CD1c-positive myeloid dendritic cell (primary cell): ENCODE results near the gene ARL17A.
"Not testable (repeated sequence)": the region's sequence is repeated elsewhere in the genome, so short reads cannot be mapped to it uniquely, and the experiment has no call there.

Experiments used
- DNase-seq: peaks from one replicate; pipeline ENCODE4 v3.0.0-alpha.2; 2016; ENCODE audit errors: extremely low spot score

The ARL17A gene

DNA sequence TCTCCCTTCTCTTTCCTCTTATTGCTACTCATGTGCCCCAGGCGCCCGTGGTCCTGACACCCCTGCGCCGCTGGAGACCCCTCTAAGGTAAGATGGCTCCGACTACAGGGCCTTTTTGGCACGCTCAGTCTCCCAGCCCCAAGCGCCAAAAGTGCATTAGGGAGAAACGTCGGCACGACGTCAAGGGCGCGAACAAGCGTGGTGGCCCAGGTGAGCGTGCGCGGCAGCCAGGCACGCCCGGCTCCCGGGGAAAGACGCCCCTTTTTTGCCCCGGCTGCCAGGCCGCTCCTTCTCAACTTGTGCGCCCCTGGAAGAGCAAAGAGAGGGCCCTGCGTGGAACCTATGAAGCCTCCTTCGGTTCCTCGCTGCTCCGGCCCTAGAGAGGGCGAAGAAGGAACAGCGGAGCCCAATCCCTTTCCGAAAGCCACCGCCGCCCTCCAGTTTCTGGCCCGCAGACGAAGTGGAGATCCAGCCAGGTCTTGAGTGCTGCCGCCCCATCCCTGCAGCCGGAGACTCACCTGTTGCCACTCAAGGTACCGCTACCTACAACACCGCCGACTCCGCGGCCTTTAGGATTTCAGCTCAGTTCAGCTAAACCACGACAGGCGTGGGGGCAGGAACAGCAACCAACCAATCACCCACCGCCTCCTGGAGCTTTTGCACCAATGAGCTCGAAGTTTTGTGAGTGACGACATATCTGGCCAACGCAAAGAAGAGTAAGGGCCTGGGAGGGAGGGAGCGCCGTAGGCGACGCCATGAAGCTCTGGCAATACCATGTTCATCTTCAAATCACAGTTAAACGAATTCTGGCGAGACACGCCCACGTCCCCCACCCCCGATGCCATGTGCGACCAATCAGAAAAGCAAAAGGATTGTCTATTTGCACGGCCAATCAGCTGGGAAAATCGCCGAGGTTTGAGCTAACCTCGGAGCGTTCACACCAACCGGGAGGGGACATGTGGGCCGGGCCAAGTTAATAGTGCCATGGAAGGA, at the start of gene ARL17A:
TSS of gene ARL17A (minus strand) at position 609 of the 993 bp plus-strand sequence. CDS start 3,369 bp downstream, outside the sequence.
- not testable (repeated sequence) for DNase-seq

DNA sequence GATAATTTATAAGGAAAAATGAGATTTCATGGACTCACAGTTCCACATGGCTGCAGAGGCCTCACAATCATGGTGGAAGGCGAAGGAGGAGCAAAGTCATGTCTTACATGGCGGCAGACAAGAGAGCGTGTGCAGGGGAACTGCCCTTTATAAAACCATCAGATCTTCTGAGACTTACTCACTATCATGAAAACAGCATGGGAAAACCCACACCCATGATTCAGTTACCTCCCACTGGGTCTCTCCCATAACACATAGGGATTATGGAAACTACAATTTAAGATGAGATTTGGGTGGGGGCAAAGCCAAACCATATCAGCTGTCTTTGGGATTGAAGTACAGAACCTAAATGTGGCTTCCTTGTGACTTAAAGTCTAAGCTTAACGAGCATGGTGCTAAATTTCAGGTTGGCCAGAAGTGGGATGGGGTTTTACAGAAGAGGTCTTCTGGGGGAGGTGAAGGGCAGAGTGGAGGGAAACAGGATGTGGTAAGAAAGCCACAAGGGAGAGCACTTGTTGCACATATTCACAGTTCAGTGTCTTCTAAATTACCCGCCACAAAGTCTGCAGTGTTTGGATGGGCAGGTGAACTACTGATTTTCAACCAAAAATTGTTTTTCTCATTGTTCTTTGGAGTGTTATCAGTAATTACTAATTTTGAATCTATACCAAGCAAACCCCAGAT, 49.4 kb upstream of the ARL17A start:
- DNase-seq, result not testable (repeated sequence)

GRCh38 chr17:46627452-46627851, 48.0 kb upstream of the ARL17A start:
- DNase-seq, result not testable (repeated sequence)

DNA sequence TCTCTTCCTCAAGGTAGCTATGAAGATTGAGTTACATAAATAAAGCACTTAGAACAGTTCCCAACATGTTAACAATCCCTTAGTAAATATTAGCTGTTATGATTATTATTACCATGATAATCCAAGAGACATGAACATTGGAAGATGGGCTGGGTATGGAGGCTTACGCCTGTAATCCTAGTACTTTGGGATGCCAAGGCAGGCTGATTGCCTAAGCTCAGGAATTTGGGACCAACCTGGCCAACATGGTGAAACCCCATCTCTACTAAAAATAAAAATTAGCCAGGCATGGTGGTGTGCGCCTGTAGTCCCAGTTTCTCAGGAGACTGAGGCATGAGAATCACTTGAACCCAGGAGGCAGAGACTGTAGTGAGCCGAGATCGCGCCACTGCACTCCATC, 45.2 kb upstream of the ARL17A start:
- DNase-seq, result not testable (repeated sequence)

GRCh38 chr17:46623790-46624189, 44.3 kb upstream of the ARL17A start:
- not testable (repeated sequence) for DNase-seq

- not testable (repeated sequence) for DNase-seq
Observed at GRCh38 chr17:46618975-46619374, 39.5 kb upstream of the ARL17A start.

GRCh38 chr17:46617121-46617520, 37.6 kb upstream of the ARL17A start:
- not testable (repeated sequence) for DNase-seq

- not testable (repeated sequence) for DNase-seq
Observed at GRCh38 chr17:46613876-46614275, 34.4 kb upstream of the ARL17A start.

GRCh38 chr17:46611304-46611703, 31.8 kb upstream of the ARL17A start:
- DNase-seq, result not testable (repeated sequence)

GRCh38 chr17:46603125-46603524, 23.6 kb upstream of the ARL17A start:
- DNase-seq, result not testable (repeated sequence)

GRCh38 chr17:46600767-46601166, 21.3 kb upstream of the ARL17A start:
- DNase-seq, result not testable (repeated sequence)

- DNase-seq, result not testable (repeated sequence)
Observed at GRCh38 chr17:46598344-46598931, 18.9 kb upstream of the ARL17A start.

DNA sequence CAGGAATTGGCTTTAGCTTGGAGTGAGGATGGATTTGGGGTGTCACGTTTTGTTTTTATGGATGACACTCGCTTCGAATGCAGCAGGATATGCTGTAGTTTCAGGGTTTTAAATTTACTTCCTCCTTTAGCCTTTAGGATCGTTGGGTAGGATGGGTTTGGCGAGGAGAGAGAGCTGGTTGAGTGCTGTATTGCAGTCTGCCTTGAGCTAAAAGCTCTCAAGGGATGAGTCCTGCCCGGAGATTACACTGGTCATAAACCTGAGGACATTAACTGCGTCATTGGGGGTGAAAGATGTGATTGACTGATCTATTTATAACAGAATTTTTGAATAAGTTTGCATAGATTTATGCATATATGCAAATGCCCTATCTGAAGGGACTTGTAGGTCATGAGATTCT, 11.8 kb upstream of the ARL17A start:
- not testable (repeated sequence) for DNase-seq

DNA sequence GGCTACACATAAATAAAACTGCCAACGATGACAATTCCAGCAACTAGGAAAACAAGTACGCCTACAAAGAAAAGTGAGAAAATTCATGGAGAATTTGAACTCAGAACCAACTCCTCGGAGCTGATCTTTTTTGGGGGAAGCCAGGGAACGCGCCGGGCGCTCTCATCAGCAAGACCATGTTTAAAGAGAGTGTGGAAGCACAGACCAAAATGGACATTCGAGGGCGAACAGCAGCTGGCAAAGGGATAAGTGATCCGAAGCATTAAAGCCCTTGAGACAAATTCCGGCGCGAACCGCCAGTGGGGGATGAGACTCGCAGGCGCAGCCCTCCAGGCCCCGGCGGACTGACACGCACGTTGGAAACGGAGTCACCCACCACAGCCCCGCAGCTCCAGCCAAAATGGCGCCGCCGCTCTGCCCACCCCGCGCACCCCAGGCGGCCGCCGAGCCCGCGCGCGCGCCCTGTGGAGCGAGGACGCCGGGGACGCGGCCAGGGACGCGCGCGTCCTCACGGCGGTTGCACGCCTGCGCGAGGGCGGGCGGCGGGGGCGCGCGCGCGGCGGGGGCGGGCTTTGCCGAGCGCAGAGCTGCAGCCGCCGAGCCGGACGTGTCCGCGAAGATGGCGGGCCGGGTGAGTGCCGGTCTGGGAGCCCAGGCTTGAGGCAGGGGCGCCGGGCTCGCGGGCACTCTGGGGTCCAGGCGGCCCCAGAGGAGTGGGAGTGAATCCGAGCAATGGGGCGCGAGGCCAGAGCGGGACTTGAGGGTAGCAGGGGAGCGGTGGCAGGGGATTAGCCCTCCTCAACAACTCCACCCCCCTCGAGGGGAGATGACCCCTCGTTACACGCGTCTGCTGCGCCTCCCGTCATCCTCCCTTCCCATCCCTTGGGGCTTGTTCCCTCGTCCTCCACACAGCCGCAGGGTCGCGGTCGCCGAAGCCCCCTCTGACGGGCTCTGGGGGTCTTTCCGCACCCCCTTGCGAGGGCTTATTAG, 11.0 kb upstream of the ARL17A start, which contains the start of gene NSF:
TSS of gene NSF (plus strand) at position 513 of the 990 bp plus-strand sequence. CDS start at position 620, 107 bp downstream.
- not testable (repeated sequence) for DNase-seq

- DNase-seq, result not testable (repeated sequence)
Observed at GRCh38 chr17:46585444-46585843, 6.0 kb upstream of the ARL17A start.

GRCh38 chr17:46580082-46580481, 591 bp upstream of the ARL17A start:
- not testable (repeated sequence) for DNase-seq

DNA sequence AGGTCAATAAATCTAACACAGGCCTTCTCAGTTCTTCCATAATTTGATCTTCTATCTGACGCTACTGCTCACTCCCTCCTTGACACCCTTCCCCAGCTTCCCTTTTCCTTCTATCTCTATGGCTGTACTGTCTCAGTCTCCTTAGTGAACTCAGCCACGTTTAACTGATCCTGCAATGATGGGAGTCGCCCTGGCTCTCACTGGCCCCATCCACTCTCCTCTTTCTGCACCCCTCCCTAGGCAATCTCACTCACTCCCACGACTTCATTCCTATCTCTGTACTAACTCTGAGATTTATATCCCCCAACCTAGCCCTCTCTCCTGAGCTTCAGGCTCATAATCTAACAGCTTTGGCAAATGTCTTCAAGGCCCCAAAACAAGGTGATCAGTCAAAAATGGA, 7.7 kb downstream of the ARL17A start:
- DNase-seq, result not testable (repeated sequence)

GRCh38 chr17:46566980-46567379, 12.5 kb downstream of the ARL17A start:
- DNase-seq, result not testable (repeated sequence)

GRCh38 chr17:46566284-46566683, 13.2 kb downstream of the ARL17A start:
- not testable (repeated sequence) for DNase-seq

DNA sequence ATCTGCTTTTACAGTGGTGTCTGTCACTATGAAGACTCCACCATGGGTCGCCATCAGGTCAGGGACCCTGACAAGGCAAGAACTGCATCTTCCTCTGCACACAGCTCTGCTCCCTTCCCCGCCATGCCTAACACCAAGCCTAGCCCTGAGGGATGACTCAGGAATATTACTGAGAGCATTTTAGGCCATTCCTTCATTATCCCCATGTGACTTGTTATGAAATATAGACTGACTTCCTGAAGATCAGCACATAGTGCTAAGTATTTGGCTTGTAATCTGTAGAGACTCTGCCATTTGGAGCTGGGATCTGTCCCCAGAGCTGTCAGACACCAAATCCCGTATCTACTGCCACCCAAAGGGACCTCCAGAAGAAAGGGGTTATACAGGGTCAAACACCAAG, 19.4 kb downstream of the ARL17A start:
- DNase-seq, result not testable (repeated sequence)

DNA sequence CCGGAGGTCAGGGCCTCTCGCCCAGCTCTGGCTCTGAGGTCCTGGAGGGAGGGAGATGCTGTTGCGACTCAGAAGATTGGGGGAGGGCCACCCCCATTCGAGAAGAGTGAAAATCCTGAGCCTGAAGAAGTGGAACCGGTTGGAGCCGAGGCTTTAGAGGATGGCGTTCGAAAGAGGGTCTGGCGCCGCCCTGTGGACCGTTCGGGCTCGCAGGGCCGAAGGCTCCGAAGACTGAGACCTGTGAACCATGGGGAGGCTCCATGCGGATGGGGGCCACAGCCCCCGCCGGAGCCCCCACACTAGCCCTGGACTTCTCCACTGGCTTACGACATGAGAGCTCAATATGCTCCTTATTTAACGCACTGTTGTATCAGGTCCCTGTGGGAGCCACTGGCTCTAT, 20.3 kb downstream of the ARL17A start:
- DNase-seq, result not testable (repeated sequence)
